Stimulated activated CD4-positive, alpha-beta T cell treated with anti-CD3 and anti-CD28 coated beads, Interleukin-4, amount 100 ng/mL, for 4 hours (primary cell): ENCODE results near the gene BEND7.
"Not testable (repeated sequence)": the region's sequence is repeated elsewhere in the genome, so short reads cannot be mapped to it uniquely, and the experiment has no call there.

Source experiments
- DNase-seq, 2 experiments: peaks; one replicate each; pipeline ENCODE4 v3.0.0-alpha.2; 2020

BEND7 gene

DNA sequence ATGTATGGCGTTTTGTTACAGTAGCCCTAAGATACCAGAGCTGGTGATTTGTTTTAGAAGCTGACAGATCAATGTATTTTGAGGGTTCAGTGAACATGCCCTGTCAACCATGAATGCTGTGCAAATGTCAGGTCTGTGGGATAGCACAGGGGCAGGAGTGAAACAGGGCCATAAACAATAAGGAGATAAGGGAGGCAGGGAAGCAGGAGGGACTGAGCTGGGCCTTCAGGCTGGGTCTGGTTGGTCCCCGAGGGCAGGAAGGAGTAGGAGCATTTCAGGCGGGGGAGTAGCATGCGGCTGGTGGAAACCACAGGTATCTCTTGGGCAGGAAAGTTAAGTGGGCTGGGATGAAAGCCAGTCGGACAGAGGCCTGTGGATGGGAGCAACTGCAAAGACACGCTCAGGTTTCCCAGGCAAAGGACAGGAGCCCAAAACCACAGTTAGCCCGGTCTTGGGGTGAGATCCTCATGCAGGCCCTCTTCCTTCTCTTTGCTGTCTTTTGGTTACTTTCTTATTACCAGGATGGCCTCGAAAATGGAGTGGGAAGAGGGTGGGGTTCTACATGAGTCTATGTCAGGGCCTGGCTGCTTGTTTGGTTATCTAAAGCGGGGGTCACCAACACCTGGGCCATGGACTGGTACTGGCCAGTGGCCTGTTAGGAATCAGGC is 111.2 kb downstream of the BEND7 start:
- no peak for DNase-seq

DNA sequence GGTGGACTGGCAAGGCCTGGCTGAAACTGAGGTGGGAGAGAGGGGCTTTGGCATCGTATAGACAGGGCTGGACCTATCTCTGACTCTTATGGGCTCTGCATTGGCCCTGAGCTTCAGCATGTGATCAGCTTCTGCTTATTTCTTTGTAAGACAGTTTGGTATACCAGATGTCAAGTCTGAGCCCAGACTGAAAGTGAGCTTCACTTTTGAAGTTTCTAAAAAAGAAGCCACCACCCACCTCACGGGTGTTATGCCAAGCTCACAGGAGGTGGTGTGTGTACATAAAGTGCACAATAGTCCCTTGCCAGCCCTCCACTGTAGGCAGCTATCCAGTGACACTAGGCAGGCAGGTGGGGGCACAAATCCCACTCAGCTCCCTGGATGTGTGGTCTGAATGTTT is 112.1 kb downstream of the BEND7 start:
- no peak for DNase-seq

DNA sequence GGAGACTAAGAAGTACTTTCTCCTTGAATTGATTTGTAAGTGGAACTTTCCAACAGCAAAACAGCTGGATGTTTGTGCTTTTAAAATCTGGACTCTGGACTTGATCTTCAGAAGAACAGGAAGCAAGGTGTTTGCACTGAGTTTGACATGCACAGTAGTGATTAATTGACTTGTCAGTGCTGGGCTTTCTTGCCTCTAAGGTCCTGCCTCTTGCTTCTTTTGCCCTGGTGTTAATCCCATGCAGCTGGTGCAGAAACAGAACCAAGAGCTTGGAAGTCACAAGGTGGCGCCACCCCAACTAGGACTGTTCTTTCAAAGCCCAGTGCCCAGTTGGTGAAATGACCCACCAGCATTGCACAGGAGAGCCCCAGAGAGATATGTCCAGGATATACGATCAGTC is 114.0 kb downstream of the BEND7 start:
- DNase-seq = no peak

DNA sequence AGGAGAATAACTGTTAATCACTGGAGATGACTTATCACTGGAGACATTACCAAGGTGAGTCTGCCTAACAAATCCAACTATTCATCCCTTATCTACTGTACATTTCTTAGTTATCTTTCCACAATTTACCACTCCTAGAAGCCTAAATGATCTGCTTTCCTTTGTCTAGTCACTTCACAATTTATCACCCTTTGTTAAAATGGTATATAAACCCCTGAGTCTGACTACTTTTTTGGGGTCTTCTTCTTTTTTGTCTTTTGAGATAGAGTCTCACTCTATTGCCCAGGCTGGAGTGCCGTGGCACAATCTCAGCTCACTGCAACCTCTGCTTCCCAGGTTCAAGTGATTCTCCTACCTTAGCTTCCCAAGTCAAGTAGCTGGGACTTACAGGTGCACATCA is 114.7 kb downstream of the BEND7 start:
- DNase-seq = no peak

DNA sequence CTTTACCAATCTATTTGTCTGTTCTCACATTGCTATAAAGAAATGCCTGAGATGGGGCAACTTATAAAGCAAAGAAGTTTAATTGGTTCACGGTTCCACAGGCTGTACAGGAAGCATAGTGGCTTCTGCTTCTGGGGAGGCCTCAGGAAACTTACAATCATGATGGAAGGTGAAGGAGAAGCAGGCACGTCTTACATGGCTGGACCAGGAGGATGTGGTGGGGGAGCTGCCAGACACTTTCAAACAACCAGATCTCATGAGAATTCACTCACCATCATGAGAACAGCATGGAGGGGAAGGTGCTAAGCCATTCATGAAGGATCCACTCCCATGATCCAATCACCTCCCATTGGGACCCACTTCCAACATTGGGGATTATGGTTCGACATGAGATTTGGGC is 115.9 kb downstream of the BEND7 start:
- no peak for DNase-seq

DNA sequence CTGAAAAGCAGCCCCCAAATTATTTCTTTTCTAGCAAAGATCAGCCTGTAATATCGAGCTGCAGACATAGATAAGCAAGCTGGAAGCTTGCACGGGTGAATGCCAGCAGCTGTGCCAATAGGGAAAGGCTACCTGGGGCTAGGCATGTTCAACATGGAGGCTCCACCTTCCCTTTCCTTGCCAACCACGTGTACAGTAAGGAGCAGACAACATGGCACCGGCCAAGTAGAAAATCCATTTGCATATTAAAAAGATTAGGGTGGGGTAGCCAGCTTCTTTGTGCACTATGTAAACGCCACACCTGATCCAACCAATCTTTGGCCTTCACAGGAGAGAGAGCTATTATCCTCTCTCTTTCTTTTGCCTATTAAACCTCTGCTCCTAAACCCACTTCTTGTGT is 124.0 kb downstream of the BEND7 start:
- no peak for DNase-seq

DNA sequence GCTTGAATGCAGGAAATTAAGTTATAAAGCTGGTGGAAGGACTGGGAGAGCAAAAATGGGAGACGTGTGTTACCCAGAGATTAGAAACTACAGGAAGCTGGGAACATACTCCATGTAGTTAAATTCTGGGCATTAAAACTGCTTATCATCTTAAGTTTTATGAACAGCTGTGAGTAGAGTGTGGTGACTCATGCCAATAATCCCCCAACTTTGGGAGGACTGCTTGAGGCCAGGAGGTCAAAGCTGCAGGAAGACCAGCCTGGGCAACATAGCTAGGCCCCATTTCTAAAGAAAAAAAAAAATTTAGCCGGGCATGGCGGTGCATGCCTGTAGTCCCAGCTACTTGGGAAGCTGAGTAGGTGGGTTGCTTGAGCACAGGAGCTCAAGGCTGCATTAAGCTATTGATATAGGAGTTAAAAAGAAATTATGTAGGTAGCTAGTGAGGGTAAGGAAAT is 124.5 kb downstream of the BEND7 start:
- DNase-seq = no peak

DNA sequence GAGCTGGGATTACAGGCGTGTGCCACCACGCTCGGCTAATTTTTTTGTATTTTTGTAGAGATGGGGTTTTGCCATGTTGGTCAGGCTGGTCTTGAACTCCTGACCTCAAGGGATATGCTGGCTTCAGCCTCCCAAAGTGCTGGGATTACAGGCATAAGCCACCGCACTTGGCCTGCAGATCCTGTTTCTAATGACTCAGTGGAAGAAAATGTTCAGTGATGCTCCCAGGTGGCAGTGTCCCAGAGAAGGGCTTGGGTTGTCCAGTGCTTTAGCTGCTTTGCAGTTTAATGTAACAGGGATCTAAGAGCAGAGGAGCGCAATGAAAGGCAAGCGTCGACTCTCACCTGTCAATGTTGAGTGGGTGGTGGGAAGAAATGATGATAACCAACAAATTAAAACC is 125.4 kb downstream of the BEND7 start:
- not testable (repeated sequence) for DNase-seq

DNA sequence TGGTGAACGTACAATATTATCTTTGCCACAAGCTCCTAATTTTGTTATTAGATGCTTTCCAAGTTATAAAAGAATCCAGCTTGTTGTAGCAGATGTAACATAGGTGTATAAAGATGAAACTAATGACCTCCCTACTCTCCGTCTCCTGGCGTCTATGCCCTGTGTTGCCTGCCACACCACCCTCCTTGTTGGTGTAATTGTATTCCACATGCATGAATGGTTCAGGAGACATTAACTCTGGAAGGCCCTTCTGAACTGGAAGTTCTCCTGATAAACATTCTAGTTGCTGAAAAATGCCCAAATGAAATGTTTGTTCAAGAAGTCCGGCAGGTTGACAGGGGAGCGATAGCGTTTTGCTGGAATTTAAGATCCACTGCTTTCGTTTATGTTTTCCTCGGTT is 126.8 kb downstream of the BEND7 start:
- no peak for DNase-seq

DNA sequence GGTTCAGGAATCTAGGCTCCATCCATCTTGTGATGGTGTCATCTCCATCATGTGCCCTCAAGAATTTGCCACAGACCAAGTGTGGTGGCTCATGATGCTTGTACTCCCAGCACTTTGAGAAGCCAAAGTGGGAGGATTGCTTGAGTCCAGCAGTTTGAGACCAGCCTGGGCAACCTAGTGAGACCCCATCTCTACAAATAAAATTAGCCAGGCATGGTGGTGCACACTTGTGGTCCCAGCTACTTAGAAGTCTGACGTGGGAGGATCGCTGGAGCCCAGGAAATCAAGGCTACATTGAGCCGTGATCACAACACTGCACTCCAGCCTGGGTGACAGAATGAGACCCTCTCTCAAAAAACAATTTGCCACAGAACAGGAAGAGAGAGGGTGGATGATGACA is 127.7 kb downstream of the BEND7 start:
- DNase-seq = no peak

DNA sequence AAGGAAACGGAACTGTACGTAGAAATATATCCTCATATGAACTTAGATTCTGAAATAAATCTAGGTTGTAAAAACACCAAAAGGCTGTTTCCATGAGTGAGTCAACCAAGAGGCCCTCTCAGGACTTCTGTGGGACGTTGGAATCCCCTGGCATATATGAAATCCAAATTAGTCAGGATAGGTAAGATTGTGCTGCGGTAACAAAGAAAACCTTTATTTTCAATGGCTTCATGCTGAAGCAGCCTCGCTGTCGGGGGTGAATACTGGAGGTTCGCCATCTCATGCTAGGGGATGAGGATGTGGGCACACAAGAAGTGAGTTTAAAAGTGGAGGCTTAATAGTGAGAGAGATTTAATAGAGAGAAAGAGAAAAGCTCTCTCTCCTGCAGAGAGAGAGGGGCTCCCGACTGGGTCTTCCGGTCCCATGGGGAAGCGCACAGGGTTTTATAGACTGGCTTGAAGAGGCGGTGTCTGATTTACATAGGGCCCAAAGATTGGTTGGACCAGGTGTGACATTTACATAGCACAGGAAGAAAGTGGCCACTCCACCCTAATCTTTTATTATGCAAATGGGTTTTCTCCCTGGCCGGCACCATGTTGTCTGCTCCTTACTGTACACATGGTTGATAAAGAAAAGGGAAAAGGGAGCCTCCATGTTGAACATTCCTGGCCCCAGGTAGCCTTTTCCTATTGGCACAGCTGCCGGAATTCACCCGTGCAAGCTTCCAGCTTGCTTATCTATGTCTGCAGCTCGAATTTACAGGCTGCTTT is 128.4 kb downstream of the BEND7 start:
- DNase-seq = no peak

DNA sequence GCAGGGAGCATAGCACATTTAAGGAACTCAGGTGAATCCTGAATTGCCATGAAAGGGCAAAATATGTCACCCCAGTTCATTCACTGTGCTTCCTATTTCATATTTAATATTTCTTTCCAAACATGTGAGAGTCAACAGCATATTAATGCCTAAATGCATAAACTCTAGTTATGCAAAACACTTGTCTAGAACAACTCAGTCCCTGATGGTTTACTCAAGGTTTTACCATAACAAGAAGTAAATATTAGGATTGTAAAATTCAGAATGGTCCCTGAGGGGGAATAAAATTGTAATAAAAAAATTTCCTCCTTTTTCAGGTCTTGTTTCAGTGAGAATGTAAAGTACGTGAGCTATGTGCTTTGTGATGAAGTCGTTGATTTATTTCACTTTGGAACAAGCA is 129.1 kb downstream of the BEND7 start:
- no peak for DNase-seq

DNA sequence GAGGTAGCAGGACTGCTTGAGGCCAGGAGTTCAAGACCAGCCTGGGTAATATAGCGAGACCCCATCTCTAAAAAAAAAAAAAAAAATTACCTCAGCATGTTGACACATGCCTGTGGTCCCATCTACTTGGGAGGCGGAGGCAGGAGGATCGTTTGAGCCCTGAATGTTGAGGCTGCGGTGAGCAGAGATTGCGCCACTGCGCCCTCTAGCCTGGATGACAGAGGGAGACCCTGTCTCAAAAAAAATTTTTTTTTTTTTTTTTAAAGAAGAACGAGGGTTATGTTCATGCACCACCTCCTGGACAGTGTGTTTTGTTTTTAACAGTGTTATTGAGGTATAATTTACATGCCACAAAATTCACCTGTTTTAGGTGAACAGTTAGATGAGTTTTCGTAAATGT is 129.6 kb downstream of the BEND7 start:
- no peak for DNase-seq

DNA sequence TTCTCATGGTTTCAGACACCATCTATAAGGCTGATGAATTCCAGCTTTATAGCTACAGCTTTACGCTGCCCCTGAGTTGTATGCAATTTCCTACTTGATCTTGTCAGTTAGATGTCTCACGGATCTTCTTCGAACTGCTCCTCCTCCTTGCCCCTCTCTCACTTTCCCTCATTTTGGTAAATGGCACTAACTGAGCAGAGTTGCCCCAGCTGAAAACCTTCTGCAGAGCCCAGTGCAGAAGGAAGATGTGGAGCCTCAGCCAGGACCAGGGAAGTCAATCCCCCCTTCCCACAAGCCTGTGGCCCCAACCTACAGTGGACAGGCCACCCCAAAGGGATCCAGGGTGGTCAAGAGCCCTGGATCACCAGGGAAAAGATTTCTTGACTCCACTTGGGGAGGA is 131.8 kb downstream of the BEND7 start:
- DNase-seq = no peak

DNA sequence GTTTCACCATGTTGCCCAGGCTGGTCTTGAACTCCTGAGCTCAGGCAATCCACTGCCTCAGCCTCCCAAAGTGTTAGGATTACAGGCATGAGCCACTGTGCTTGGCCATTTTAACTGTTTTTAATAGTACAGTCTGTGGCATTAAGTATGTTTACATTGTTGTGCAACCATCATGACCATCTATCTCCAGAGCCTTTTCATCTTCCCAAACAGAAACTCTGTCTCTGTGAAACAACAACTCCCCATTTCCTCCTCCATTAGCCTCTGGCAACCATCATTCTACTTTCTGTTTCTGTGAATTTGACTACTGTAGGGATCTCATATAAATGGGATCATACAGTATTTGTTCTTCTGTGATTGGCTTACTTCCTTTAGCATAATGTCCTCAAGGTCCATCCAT is 132.4 kb downstream of the BEND7 start:
- no peak for DNase-seq

DNA sequence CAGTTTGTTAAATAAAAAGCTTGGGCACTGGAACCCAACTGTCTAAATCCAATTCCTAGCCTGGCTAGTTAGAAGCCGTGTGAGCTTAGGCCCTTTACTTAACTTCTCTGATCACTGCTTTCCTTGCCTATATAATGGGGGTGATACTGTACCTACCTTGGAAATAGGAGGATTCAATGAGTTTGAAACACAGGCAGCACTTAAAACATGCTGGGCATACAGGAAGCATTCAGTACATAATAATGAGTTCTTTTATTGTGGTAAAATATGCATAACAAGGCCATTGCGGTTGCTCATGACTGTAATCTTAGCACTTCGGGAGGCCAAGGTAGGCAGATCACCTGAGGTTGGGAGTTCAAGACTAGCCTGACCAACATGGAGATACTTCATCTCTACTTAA is 133.3 kb downstream of the BEND7 start:
- no peak for DNase-seq

DNA sequence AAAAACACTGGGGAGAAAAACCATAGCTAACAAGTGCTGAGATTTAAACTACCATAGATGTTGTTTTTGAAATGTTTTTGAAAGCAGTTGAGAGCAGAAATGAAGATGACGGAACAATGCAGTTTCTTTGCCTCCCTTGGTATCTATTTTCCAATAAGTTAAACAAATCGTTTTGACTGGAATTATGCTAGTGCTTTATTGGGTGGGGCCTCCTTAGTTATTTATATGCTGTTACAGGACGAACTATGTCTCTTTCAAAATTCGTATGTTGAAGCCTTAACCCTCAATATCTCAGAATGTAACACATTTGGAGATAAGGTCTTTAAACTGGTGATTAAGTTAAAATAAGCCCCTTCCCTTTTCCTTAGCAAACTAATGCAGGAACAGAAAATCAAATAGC is 135.2 kb downstream of the BEND7 start:
- DNase-seq = no peak

DNA sequence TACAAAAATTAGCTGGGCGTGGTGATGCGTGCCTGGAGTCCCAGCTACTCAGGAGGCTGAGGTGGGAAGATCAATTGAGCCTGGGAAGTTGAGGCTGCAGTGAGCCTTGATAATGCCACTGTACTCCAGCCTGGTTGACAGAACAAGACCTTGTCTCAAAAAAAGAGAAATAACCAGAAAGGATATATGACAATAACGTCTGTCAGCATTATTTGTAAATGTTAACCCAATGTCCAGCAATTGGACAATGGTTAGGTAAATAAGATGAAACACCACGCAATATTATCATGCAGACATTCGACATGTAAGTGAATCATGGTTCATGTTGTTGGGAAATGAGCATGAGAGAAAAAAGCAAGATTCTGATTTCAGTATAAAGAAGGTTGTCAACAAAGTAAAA is 136.1 kb downstream of the BEND7 start:
- no peak for DNase-seq
